Activated CD4-positive, CD25-positive, alpha-beta regulatory T cell (primary cell): ENCODE results near the gene EFNA4.
A peak's percentile ranks its signal among the peaks of the same experiment; 100 is the strongest.

ENCODE experiments used
- DNase-seq, 4 experiments: peaks; one replicate each; lab custom pipeline; 2025; lab: John Stamatoyannopoulos, UW

EFNA4 gene

GRCh38 chr1:155073377-155074242 lies 10.1 kb downstream of the EFNA4 start:
- DNase-seq, result no peak

- no peak for DNase-seq
Observed at GRCh38 chr1:155075535-155075934, 12.0 kb downstream of the EFNA4 start.

GRCh38 chr1:155076371-155076770 lies 12.8 kb downstream of the EFNA4 start:
- no peak for DNase-seq

GRCh38 chr1:155077346-155077745 lies 13.8 kb downstream of the EFNA4 start:
- DNase-seq, result no peak

DNA sequence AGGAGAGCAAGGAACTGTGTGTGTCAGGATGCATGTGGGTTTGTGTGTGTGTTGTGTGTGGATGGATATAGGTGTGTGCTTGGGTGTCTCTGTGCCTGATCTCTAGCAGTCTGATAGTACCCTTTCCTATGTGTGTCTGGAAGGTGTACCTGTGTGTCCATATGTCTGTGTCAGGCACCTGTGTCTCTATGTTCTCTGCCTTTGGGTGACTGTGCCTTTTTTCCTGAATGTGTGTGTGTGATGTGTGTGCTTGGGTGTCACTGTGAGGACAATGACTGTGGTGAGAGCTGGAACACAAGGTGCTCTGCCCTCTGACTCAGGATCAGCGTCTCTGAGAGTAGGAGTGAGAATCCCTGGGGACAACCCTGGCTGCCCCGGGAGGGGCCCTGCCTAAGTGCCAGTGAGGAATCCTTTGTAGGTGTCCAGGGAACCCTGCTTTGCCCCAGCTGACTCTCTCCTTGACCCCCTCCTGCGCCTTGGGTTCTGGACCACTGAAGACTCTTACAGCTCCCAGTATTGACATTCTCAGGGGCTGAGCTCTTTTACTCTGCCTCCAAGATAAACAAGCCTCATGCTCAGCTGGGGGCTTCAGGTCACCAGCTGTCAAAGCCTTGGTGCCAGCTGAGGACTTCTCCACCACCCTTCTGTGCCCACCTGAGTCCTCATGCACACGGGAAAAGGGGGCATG lies 14.4 kb downstream of the EFNA4 start:
- no peak for DNase-seq

GRCh38 chr1:155078469-155079209 lies 15.1 kb downstream of the EFNA4 start, which contains the start of gene EFNA3:
TSS of gene EFNA3 (plus strand) at chr1:155078837. CDS start at chr1:155078942, 105 bp downstream.
- DNase-seq, result peak in 3 of 4 experiments; percentile 24 to 33 (median 24)

GRCh38 chr1:155079210-155079486 lies 15.6 kb downstream of the EFNA4 start:
- no peak for DNase-seq

DNA sequence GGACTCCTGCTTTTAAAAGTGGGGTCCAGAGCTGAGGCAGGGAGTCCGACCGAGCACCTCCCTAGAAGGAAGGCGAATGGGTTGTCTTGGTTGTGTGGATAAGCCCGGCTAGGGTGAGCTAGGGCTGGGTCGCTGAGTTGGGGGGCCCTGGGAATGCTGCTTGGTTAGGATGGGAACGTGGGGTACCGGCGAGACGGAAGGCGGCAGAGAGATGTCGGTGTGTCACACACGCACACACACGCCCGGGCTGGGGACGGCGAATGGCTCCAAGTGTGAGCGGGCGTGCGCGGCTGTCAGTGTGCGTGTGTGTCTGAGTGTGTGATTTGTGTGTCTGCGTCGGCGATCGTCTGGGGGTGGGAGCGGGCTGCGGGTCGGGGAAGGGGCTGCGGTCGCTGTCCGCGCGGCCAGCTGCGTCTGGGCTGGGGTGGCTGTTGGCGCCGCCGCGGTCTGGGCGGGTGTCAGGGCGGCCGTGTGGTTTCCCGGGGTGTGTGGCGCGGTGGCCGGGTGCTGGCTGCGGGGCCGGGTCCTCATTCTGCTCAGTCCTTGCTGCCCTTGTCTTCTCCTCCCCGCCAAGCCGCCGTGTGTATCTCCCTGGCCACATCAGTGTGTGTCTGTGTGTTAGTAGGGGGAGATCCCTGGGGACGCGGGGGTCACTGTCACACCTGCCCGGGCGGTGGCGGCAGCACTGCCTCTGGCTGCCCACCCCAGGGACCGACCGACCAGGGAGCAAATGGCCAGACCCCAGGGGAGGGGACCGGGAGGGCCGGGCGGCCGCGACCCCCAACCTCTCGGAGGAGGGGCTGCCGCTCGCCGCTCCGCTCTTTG lies 16.2 kb downstream of the EFNA4 start:
- DNase-seq, result no peak

- no peak for DNase-seq
Observed at GRCh38 chr1:155080312-155081228, 17.0 kb downstream of the EFNA4 start.

DNA sequence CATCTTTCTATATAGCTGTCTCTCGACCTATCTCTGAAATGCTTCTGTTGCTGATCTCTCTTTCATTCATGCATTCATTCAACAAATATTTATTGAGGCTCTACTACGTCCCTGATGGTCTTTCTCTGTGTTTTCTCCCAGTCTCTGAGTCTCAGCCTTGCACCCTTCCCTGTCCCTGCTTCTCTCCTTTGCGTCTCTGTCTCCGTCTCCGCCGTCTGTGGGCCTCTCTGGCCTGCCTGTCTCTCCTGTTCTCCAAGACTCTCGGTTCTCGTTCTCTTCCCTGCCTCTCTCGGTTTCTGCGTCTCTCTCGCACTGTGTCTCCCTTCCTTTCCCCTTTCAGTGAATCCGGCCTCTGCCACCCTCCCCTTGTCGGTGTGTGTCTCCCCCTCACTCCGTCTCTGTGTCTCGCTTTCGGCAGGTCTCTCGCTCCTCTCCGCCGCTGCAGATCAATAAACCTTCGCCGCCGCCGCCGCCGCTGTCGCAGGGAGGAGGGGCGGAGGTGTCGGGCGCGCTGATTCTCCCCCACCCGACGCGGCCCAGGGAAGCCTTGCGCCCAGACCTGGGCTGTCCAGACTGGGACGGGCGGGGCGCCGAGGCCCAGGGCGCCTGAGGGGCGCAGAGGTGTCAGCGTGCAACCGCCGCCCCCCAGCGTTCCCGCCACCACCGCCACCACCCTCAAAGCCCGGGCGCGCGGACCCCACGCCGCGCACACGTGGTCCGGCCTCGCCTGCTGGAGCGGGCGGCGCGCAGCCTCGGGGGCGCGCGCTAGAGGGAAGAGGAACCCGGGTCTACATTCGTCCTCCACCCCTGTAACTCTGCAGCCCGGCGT lies 18.1 kb downstream of the EFNA4 start:
- no peak for DNase-seq

- DNase-seq, result no peak
Observed at GRCh38 chr1:155082301-155083051, 18.9 kb downstream of the EFNA4 start.

DNA sequence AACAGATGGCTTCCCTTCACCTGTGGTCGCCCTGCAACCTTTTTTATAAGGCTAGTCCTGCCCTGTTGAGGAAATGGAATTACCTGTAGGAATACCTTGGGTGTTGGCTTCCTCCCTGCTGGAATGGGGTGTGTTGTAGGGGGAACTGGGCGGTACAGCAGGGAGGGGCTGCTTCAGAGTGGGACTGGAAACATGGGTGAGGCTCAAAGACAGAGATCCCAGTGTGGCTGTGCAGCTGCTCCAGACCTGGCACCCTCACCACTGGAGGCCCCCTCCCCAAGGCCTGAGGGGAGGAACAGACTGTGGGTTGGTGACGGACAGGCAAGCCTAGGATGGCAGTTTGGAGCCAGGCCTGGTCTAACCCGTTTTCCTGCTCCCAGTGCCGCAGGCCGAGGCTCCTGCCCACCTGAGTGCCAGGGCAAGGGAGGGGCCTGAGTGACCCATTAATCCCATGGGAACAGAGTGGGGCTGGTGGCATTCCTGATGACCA lies 19.6 kb downstream of the EFNA4 start:
- DNase-seq, result no peak

DNA sequence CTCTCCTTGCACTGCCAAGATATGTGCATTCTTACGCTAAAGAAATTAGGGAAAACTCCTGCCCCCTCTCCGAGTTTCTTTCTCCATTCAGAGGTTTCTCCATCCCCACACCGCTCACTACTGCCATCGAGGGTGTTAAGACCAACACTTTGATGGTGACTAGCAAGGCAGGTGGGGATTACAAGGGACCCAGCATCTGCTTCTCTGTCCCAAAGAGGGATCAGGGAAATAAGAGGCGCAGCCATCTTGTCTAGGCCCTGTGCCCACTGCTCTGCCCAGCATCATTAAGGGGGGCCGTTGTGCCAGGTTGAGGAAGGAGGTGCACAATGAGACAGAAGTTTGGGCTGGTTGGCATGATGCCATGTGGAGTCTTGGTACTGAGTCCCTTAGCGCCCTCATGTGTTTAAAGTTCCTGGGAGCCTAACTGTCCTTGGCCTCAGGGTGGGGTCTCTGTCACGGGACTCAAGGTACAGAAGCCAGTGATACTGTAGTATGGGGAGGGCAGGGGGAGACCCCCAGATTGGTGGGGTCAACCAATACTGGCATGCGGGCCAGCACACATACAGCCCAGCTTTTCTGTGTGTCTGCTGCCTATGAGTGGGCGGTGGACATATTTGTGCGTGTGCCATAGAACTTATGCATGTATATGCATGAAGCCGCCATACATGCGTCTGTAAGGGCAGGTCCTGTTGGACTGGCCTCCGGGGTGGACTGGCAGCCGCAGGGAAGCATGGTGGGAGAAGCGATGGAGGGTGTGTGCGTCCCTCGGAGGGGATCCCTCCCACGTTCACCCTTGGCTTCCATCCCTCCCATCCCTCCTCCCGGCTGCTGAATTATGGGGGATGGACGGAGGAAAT lies 20.6 kb downstream of the EFNA4 start:
- DNase-seq, result no peak

- DNase-seq, result peak; percentile 82 to 90 (median 83)
Observed at GRCh38 chr1:155084722-155085503, 21.4 kb downstream of the EFNA4 start.

- peak; percentile 44 to 50 (median 48) for DNase-seq
Observed at GRCh38 chr1:155085504-155086127, 22.1 kb downstream of the EFNA4 start.

DNA sequence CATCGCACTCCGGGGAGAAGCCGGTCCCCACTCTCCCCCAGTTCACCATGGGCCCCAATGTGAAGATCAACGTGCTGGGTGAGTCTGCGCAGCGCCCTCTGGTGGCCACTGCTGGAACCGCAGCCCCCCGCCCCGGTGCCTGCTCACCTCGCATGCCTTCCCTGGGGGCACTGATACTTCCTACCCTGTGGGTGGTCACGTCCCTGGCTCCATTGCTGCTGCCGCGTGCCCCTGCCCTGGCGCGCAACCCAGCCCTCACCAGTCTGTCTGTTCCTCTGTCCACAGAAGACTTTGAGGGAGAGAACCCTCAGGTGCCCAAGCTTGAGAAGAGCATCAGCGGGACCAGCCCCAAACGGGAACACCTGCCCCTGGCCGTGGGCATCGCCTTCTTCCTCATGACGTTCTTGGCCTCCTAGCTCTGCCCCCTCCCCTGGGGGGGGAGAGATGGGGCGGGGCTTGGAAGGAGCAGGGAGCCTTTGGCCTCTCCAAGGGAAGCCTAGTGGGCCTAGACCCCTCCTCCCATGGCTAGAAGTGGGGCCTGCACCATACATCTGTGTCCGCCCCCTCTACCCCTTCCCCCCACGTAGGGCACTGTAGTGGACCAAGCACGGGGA lies 22.7 kb downstream of the EFNA4 start:
- peak; percentile 55 to 72 (median 66) for DNase-seq
